DND-41 (cell line): Measurements from ENCODE around the gene OVOL2.
"Not testable (repeated sequence)": the region's sequence is repeated elsewhere in the genome, so short reads cannot be mapped to it uniquely, and the experiment has no call there.

Experiments used
- ATAC-seq: fragments of 200-7000 bp; cut with Tn5 transposase; 3 replicates; pipeline ENCODE4 v1.9.1; 2021; ENCODE audit warnings: low read depth; ENCODE audit not compliant: insufficient read depth
- DNase-seq: peaks from one replicate; pipeline ENCODE4 v3.0.0-alpha.2; 2020
- H2AFZ ChIP-seq: 2 replicates; pipeline ENCODE4 v1.6.0; 2012; ENCODE audit warnings: low read depth, low read length
- H3K27ac ChIP-seq: 2 replicates; pipeline ENCODE4 v1.5.1; 2012; ENCODE audit warnings: low read length, inconsistent platforms
- H3K27me3 ChIP-seq: fragments of 200-600 bp; sonication (generic); 2 replicates; pipeline ENCODE4 v1.6.0; 2012; ENCODE audit warnings: low read length, mild to moderate bottlenecking, inconsistent platforms; ENCODE audit not compliant: insufficient read depth, poor library complexity
- H3K36me3 ChIP-seq: 2 replicates; pipeline ENCODE4 v1.5.1; 2012; ENCODE audit warnings: low read length, inconsistent platforms; ENCODE audit not compliant: insufficient read depth
- H3K4me1 ChIP-seq: 2 replicates; pipeline ENCODE4 v1.5.1; 2012; ENCODE audit warnings: mild to moderate bottlenecking, low read length; ENCODE audit not compliant: insufficient read depth
- H3K4me2 ChIP-seq: 2 replicates; pipeline ENCODE4 v1.6.0; 2012; ENCODE audit warnings: mild to moderate bottlenecking, moderate library complexity, low read length, inconsistent platforms; ENCODE audit not compliant: insufficient read depth
- H3K4me3 ChIP-seq, 2 experiments: fragments of 200-600 bp in 1 of 2; shearing (Covaris generic) in 1 of 2; 2 replicates each; pipeline ENCODE4 v1.5.1; 2012 to 2016; ENCODE audit warnings: inconsistent platforms in 2 of 2, low read length in 2 of 2, mild to moderate bottlenecking in 2 of 2, low read depth in 1 of 2, moderate library complexity in 1 of 2
- H3K79me2 ChIP-seq: 2 replicates; pipeline ENCODE4 v1.6.0; 2012; ENCODE audit warnings: low read length, inconsistent platforms; ENCODE audit not compliant: insufficient read depth
- H3K9ac ChIP-seq: 2 replicates; pipeline ENCODE4 v1.6.0; 2012; ENCODE audit warnings: low read depth, mild to moderate bottlenecking, inconsistent platforms, low read length, moderate library complexity
- H3K9me3 ChIP-seq: 2 replicates; pipeline ENCODE4 v1.5.1; 2012; ENCODE audit warnings: low read length, moderate library complexity, mild to moderate bottlenecking, inconsistent platforms; ENCODE audit not compliant: insufficient read depth, severe bottlenecking
- H4K20me1 ChIP-seq: 2 replicates; pipeline ENCODE4 v1.6.0; 2012; ENCODE audit warnings: low read length; ENCODE audit not compliant: insufficient read depth
- EZH2 ChIP-seq: IDR thresholded peaks from 3 replicates; pipeline ENCODE4 v1.6.1; 2012; ENCODE audit warnings: borderline replicate concordance, low read depth, mild to moderate bottlenecking, moderate library complexity, low read length, inconsistent platforms; ENCODE audit not compliant: severe bottlenecking
- TF ChIP-seq, protein P1 (sequence below): IDR thresholded peaks from 2 replicates; pipeline ENCODE4 v1.5.1; 2012; ENCODE audit warnings: borderline replicate concordance, low read length, moderate library complexity, mild to moderate bottlenecking; ENCODE audit not compliant: poor library complexity, severe bottlenecking; ENCODE audit errors: extremely low read depth

OVOL2 gene

DNA sequence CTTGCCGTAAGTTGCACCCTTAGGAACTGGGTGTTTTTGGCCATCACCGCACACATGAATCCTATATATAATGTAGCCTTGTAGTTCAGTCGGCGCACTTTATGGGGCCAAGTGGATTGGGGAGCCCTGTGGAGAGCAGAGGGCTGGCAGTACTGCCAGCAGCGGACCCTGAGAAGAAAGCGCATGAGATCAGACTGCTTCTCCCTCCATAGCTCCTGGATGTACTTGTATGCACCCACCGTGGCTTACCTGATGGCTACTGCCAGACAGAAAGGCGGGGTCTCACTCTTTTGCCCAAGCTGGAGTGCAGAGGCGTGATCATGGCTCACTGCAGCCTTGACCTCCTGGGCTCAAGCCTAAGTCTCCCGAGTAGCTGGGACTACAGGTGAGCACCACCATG is 32.8 kb upstream of the OVOL2 start:
- ATAC-seq (no peak), DNase-seq (no peak)
- H3K27me3 ChIP-seq: peaks cover 23% of the 10 kb centered on the region
- no peak overlapping the region for H3K4me3 ChIP-seq
- no peak overlapping the region for H3K4me2 ChIP-seq
- H4K20me1 ChIP-seq: 0 out of 2 replicates have a peak, but pooled peaks cover 3% of the 10 kb centered on the region
- no peaks in the 10 kb centered on the region for H3K4me1 ChIP-seq
- H3K36me3 ChIP-seq: no peaks in the 10 kb centered on the region
- H2AFZ ChIP-seq: no peak overlapping the region
- TF ChIP-seq, protein P1, sequence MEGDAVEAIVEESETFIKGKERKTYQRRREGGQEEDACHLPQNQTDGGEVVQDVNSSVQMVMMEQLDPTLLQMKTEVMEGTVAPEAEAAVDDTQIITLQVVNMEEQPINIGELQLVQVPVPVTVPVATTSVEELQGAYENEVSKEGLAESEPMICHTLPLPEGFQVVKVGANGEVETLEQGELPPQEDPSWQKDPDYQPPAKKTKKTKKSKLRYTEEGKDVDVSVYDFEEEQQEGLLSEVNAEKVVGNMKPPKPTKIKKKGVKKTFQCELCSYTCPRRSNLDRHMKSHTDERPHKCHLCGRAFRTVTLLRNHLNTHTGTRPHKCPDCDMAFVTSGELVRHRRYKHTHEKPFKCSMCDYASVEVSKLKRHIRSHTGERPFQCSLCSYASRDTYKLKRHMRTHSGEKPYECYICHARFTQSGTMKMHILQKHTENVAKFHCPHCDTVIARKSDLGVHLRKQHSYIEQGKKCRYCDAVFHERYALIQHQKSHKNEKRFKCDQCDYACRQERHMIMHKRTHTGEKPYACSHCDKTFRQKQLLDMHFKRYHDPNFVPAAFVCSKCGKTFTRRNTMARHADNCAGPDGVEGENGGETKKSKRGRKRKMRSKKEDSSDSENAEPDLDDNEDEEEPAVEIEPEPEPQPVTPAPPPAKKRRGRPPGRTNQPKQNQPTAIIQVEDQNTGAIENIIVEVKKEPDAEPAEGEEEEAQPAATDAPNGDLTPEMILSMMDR: no peak
- TF ChIP-seq EZH2: no peak
- H3K9ac ChIP-seq: no peak overlapping the region
- H3K9me3 ChIP-seq: no peaks in the 10 kb centered on the region
- H3K79me2 ChIP-seq: no peaks in the 10 kb centered on the region
- no peak overlapping the region for H3K27ac ChIP-seq

DNA sequence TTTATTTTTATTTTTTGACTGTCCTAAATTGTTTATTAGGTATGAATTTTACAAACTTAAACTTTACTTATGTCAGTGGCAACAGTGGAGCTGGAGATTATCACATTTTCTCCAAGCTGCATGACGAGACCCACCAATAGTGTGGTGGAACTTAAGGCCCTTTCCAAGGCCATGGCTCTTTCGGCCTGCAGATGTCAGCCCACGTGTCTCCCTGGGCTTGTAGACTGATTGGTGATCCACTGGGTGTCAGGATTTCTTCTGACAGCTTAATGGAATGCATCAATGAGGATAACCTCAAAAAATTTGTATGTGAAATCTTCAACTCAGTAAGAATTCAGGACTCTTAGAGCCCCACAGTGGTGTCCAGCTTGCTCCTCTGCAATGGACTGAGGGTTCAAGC is 32.3 kb upstream of the OVOL2 start:
- Histone ChIP-seq H3K79me2 (no peaks in the 10 kb centered on the region), H3K4me1 (no peaks in the 10 kb centered on the region), H4K20me1 (0 out of 2 replicates have a peak, but pooled peaks cover 3% of the 10 kb centered on the region), H3K9ac (no peak overlapping the region), H3K27me3 (peaks cover 22% of the 10 kb centered on the region), H3K4me3 (no peak overlapping the region), H3K27ac (no peak overlapping the region), H3K36me3 (no peaks in the 10 kb centered on the region), H2AFZ (no peak overlapping the region), H3K4me2 (no peak overlapping the region), H3K9me3 (no peaks in the 10 kb centered on the region)
- no peak for TF ChIP-seq EZH2
- TF ChIP-seq, protein P1: no peak
- no peak for DNase-seq
- ATAC-seq: no peak

DNA sequence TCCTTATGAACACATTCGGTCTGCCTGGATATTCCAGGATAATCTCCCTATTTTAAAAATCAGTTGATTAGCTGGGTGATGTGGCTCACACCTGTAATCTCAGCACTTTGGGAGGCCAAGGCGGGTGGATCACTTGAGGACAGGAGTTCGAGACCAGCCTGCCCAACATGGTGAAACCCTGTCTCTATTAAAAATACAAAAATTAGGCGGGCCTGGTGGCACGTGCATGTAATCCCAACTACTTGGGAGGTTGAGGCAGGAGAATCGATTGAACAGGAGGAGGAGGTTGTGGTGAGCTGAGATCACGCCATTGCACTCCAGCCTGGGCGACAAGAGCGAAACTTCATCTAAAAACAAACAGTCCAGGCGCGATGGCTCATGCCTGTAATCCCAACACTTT is 31.1 kb upstream of the OVOL2 start:
- not testable (repeated sequence) for DNase-seq, H3K36me3 ChIP-seq, H3K27ac ChIP-seq, H3K9ac ChIP-seq, H3K4me1 ChIP-seq, ATAC-seq, H4K20me1 ChIP-seq, H3K79me2 ChIP-seq, H3K4me3 ChIP-seq, H2AFZ ChIP-seq, H3K9me3 ChIP-seq, H3K4me2 ChIP-seq
- H3K27me3 ChIP-seq: peaks cover 15% of the 10 kb centered on the region

DNA sequence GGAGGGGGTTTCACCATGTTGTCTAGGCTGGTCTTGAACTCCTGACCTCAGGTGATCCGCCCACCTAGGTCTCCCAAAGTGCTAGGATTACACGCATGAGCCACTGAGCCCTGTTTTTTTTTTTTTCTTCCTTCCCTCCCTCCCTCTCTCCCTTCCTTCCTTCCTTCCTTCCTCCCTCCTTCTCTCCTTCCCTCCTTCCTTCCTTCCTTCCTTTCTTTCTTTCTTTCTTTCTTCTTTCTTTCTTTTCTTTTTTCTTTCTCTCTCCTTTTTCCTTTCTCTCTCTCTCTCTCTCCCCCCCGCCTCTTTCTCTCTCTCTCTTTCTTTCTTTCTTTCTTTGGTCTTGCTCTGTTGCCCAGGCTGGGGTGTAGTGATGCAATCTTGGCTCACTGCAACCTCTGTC is 30.6 kb upstream of the OVOL2 start:
- not testable (repeated sequence) for H3K4me1 ChIP-seq, H2AFZ ChIP-seq, H3K79me2 ChIP-seq, H3K4me2 ChIP-seq, H3K36me3 ChIP-seq, H4K20me1 ChIP-seq, ATAC-seq, H3K9ac ChIP-seq, H3K27ac ChIP-seq, DNase-seq, H3K4me3 ChIP-seq, H3K9me3 ChIP-seq
- peaks cover 13% of the 10 kb centered on the region for H3K27me3 ChIP-seq
